Panc1 (cell line): ENCODE data around the gene ILK. TPM values are rescaled to one million over a fixed set of nuclear protein-coding genes. Genes with fewer than 3 reads are reported as not detected.

ENCODE experiments used
- ATAC-seq: fragments of 200-7000 bp; cut with Tn5 transposase; 2 replicates; pipeline ENCODE4 v1.9.1; 2020; ENCODE audit warnings: mild to moderate bottlenecking, moderate library complexity
- BruUV-seq: library from RNA; stranded (reverse); fragments of 400-500 nt; replicated peaks from 2 replicates; lab custom pipeline; 2021; lab: Mats Ljungman, UMichigan
- CTCF ChIA-PET: fragments of 300-600 bp; sonication (Branson Sonifier 250); formaldehyde crosslinking; loops from one replicate; lab custom pipeline; 2022; ENCODE audit warnings: antibody characterized with exemption; lab: Charles Lee
- POLR2A ChIA-PET: fragments of 300-600 bp; sonication (Branson Sonifier 250); formaldehyde crosslinking; loops from one replicate; lab custom pipeline; 2022; ENCODE audit warnings: antibody characterized with exemption; lab: Charles Lee
- DNase-seq: peaks from one replicate; pipeline ENCODE4 v3.0.0-alpha.2; 2010; ENCODE audit warnings: low read depth, low spot score
- H3K27ac ChIP-seq: 2 replicates; pipeline ENCODE4 v1.5.1; 2011; ENCODE audit warnings: mild to moderate bottlenecking, low read length, inconsistent platforms
- H3K27me3 ChIP-seq: fragments of 200-500 bp; sonication (Bioruptor generic); 2 replicates; pipeline ENCODE4 v1.6.0; 2014; ENCODE audit warnings: low read length, inconsistent platforms; ENCODE audit not compliant: control insufficient read depth, insufficient read depth
- H3K36me3 ChIP-seq: fragments of 200-500 bp; sonication (Bioruptor generic); 2 replicates; pipeline ENCODE4 v1.5.1; 2014; ENCODE audit warnings: inconsistent platforms, mild to moderate bottlenecking, low read length, moderate library complexity; ENCODE audit not compliant: control insufficient read depth, insufficient read depth
- H3K4me1 ChIP-seq: 2 replicates; pipeline ENCODE4 v1.5.1; 2011; ENCODE audit warnings: inconsistent platforms, mild to moderate bottlenecking, low read length, moderate library complexity; ENCODE audit not compliant: control insufficient read depth, insufficient read depth
- H3K4me3 ChIP-seq, 2 experiments: 2 replicates each; pipeline ENCODE4 v1.5.1; 2011 to 2012; ENCODE audit warnings: low read depth in 2 of 2, low read length in 2 of 2, mild to moderate bottlenecking in 2 of 2, inconsistent platforms in 1 of 2, moderate library complexity in 1 of 2
- H3K9me3 ChIP-seq: fragments of 200-500 bp; sonication (Bioruptor generic); 2 replicates; pipeline ENCODE4 v1.5.1; 2014; ENCODE audit warnings: low read depth, mild to moderate bottlenecking, inconsistent platforms, low read length, moderate library complexity; ENCODE audit not compliant: control insufficient read depth, insufficient read depth
- POLR2AphosphoS5 ChIP-seq: IDR thresholded peaks from 2 replicates; pipeline ENCODE4 v1.6.1; 2012; ENCODE audit warnings: mild to moderate bottlenecking, low read depth, low read length, moderate library complexity
- REST ChIP-seq, 2 experiments: IDR thresholded peaks; 2 replicates each; pipeline ENCODE4 v1.6.1; 2011 to 2012; ENCODE audit warnings: low read depth in 2 of 2, control low read depth in 1 of 2, low read length in 1 of 2, mild to moderate bottlenecking in 1 of 2, moderate library complexity in 1 of 2; ENCODE audit not compliant: insufficient read depth in 1 of 2
- SIN3A ChIP-seq: IDR thresholded peaks from 2 replicates; pipeline ENCODE4 v1.6.1; 2012; ENCODE audit warnings: low read depth, mild to moderate bottlenecking, low read length, moderate library complexity, borderline replicate concordance; ENCODE audit not compliant: insufficient read depth
- TCF7L2 ChIP-seq: IDR thresholded peaks from 2 replicates; pipeline ENCODE4 v1.6.1; 2011; ENCODE audit warnings: mild to moderate bottlenecking, low read depth, low read length, inconsistent platforms
- in situ Hi-C: cut with HindIII; loops from 2 replicates; pipeline ENCODE4 v1.10.0; 2016; ENCODE audit warnings: low sequenced_read_pairs, low pct_unique_long_range_greater_than_20kb
- intact Hi-C: fragments of 100-400 bp; cut with micrococcal nuclease; formaldehyde crosslinking; loops from one replicate; pipeline ENCODE4 v1.10.0; 2022; ENCODE audit not compliant: unreplicated experiment
- total RNA-seq: library from RNA; stranded (reverse); gene quantifications from one replicate; pipeline ENCODE4 v1.2.1, GENCODE V29; 2021; ENCODE audit not compliant: unreplicated experiment
- TF ChIP-seq, protein P1 (sequence below): fragments of 450-650 bp; IDR thresholded peaks from 2 replicates; pipeline ENCODE4 v1.5.1; 2017; ENCODE audit warnings: mild to moderate bottlenecking

Gene ILK
- total RNA-seq, 1 experiment from 2014 or later = 204 TPM

GRCh38 chr11:6646918-6647679 lies 43.5 kb downstream of the ILK start:
- intact Hi-C loops = no loop called here
- no TSS peak for BruUV-seq
- Histone ChIP-seq H3K9me3 (no peaks in the 10 kb centered on the region), H3K27ac (no peak overlapping the region), H3K36me3 (no peaks in the 10 kb centered on the region), H3K4me1 (no peaks in the 10 kb centered on the region), H3K4me3 (no peak overlapping the region), H3K27me3 (peaks cover 41% of the 10 kb centered on the region)
- ChIA-PET POLR2A (no interaction called here), CTCF (interaction anchor here (0.5 to 0.6 kb wide), 2 partner anchors 11 to 41 kb away, joined by 3 read pairs; no protein-coding TSS in a partner anchor)
- TF ChIP-seq, protein P1, sequence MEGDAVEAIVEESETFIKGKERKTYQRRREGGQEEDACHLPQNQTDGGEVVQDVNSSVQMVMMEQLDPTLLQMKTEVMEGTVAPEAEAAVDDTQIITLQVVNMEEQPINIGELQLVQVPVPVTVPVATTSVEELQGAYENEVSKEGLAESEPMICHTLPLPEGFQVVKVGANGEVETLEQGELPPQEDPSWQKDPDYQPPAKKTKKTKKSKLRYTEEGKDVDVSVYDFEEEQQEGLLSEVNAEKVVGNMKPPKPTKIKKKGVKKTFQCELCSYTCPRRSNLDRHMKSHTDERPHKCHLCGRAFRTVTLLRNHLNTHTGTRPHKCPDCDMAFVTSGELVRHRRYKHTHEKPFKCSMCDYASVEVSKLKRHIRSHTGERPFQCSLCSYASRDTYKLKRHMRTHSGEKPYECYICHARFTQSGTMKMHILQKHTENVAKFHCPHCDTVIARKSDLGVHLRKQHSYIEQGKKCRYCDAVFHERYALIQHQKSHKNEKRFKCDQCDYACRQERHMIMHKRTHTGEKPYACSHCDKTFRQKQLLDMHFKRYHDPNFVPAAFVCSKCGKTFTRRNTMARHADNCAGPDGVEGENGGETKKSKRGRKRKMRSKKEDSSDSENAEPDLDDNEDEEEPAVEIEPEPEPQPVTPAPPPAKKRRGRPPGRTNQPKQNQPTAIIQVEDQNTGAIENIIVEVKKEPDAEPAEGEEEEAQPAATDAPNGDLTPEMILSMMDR = no peak
- TF ChIP-seq REST (IDR thresholded peaks at IDR 0.05; ENCODE audit: insufficient read depth in 1 of 2, low read depth in 2 of 2, low read length in 1 of 2) (no peak), SIN3A (no peak), TCF7L2 (no peak), POLR2AphosphoS5 (no peak)
- DNase-seq (no peak), ATAC-seq (no peak)
- in situ Hi-C loops = no loop called here

- TF ChIP-seq REST (IDR thresholded peaks at IDR 0.05; ENCODE audit: insufficient read depth in 1 of 2, low read depth in 2 of 2, low read length in 1 of 2) = no peak
- no peak for TF ChIP-seq TCF7L2
- TF ChIP-seq POLR2AphosphoS5 = no peak
- TF ChIP-seq SIN3A = no peak
- TF ChIP-seq, protein P1 = no peak
- DNase-seq (no peak), ATAC-seq (no peak)
- no peak overlapping the region for H3K27ac ChIP-seq
- no peak overlapping the region for H3K4me3 ChIP-seq
- H3K4me1 ChIP-seq = no peaks in the 10 kb centered on the region
- ChIA-PET CTCF (interaction anchor here (0.6 kb wide), 1 partner anchor 11 kb away, joined by 3 read pairs; no protein-coding TSS in a partner anchor), POLR2A (no interaction called here)
- intact Hi-C loops = no loop called here
- in situ Hi-C loops = no loop called here
- peaks cover 45% of the 10 kb centered on the region for H3K27me3 ChIP-seq
- no TSS peak for BruUV-seq
- H3K9me3 ChIP-seq = no peaks in the 10 kb centered on the region
- H3K36me3 ChIP-seq = no peaks in the 10 kb centered on the region
These were observed 44.3 kb downstream of the ILK start for GRCh38 chr11:6647836-6648235.
